ENCODE data around the gene PLXNA2. TPM values are rescaled to one million over a fixed set of nuclear protein-coding genes. Genes with fewer than 3 reads are reported as not detected.
A peak's percentile ranks its signal among the peaks of the same experiment; 100 is the strongest.

The PLXNA2 gene
- total RNA-seq, 1 experiment from 2014 or later = 69.7 TPM

DNA sequence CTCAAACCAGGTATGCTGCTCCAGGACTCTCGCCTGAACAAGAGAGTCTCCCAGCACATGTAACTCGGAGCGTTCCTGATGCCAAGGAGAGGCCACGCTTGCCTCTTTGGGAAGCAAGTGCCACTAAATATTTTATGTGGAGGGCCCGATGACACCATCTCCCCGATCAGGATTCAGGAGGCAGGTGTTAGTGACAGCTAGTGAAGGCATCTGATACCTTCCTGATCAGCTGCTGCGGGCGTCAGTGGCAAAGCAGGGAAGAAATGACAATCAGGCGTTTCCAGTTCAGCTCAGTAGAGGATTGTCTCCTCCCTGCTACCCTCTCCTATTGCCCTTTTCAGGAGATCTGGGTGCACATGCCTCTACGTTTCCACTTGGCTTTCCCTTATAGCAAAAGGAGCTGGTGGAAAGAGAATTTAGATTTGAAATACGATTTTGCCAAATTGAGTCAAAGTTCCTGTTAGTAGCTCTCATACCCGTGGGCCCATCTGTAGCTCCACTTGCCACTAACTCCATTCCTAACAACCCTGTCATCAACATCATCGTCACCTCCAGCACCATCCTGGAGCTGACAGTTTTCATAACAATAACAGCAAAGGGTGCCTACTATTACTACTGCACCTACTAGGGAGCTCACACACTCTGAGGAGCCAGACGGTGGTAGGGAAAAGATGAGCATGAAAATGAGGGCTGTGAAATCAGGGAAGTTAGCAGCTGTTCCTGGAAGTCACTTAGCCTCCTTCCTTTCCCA is 21.6 kb downstream of the PLXNA2 start:
- CTCF ChIA-PET = interaction anchor here (0.6 to 19.3 kb wide), 20 partner anchors 8 to 1455 kb away, joined by 3 to 545 read pairs (median 5); partner anchors contain the start of gene PLXNA2
- Mint-ChIP-seq H3K36me3 (ENCODE audit: insufficient read depth, unreplicated experiment) (no peaks in the 10 kb centered on the region), H3K4me1 (ENCODE audit: insufficient read depth, unreplicated experiment) (peaks cover 43% of the 10 kb centered on the region), H3K4me3 (ENCODE audit: unreplicated experiment) (no peak overlapping the region), H3K27ac (ENCODE audit: low read depth, unreplicated experiment) (peak overlapping the region; percentile 79), H3K27me3 (ENCODE audit: insufficient read depth, unreplicated experiment) (no peaks in the 10 kb centered on the region), H3K9me3 (ENCODE audit: unreplicated experiment) (no peaks in the 10 kb centered on the region)
- no TSS peak for BruUV-seq (replicated peaks)
- intact Hi-C loops (cut with micrococcal nuclease) = no loop called here
- TF ChIP-seq, protein P1, sequence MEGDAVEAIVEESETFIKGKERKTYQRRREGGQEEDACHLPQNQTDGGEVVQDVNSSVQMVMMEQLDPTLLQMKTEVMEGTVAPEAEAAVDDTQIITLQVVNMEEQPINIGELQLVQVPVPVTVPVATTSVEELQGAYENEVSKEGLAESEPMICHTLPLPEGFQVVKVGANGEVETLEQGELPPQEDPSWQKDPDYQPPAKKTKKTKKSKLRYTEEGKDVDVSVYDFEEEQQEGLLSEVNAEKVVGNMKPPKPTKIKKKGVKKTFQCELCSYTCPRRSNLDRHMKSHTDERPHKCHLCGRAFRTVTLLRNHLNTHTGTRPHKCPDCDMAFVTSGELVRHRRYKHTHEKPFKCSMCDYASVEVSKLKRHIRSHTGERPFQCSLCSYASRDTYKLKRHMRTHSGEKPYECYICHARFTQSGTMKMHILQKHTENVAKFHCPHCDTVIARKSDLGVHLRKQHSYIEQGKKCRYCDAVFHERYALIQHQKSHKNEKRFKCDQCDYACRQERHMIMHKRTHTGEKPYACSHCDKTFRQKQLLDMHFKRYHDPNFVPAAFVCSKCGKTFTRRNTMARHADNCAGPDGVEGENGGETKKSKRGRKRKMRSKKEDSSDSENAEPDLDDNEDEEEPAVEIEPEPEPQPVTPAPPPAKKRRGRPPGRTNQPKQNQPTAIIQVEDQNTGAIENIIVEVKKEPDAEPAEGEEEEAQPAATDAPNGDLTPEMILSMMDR (IDR thresholded peaks at IDR 0.05; ENCODE audit: unreplicated experiment) = no peak
- POLR2A ChIA-PET = interaction anchor here (0.6 to 13.2 kb wide), 9 partner anchors 8 to 201 kb away, joined by 3 to 219 read pairs (median 8); partner anchors contain the start of gene PLXNA2
- DNase-seq (ENCODE audit: unreplicated experiment) = no peak

DNA sequence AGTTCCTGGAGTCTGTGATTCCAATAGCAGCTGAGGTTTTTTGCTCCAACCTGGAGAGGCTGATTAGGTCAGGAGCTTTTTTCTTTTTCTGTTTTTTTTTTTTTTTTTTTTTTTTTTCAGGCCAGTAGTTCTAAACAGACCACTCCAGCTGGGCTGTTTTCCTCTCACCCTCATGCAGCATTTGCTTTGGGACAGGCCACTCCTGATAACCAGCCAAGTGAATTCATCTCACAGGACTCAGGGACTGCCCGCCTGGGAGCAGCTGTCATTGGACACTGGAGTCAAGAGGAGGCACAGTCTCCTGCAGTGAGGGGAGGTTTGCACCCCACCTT is 22.9 kb downstream of the PLXNA2 start:
- intact Hi-C loops (cut with micrococcal nuclease) = loop anchor here (1.0 to 2.0 kb wide), 2 partner anchors 16 to 18 kb away; no protein-coding TSS in a partner anchor
- Mint-ChIP-seq H3K36me3 (ENCODE audit: insufficient read depth, unreplicated experiment) (no peaks in the 10 kb centered on the region), H3K27ac (ENCODE audit: low read depth, unreplicated experiment) (peak overlapping the region; percentile 97), H3K4me3 (ENCODE audit: unreplicated experiment) (no peak overlapping the region), H3K27me3 (ENCODE audit: insufficient read depth, unreplicated experiment) (no peaks in the 10 kb centered on the region), H3K9me3 (ENCODE audit: unreplicated experiment) (no peaks in the 10 kb centered on the region), H3K4me1 (ENCODE audit: insufficient read depth, unreplicated experiment) (peaks cover 45% of the 10 kb centered on the region)
- BruUV-seq (replicated peaks) = no TSS peak
- POLR2A ChIA-PET = interaction anchor here (0.6 to 13.2 kb wide), 9 partner anchors 8 to 1585 kb away, joined by 3 to 219 read pairs (median 9); partner anchors contain the start of genes PFKFB2 and PLXNA2
- no peak for DNase-seq (ENCODE audit: unreplicated experiment)
- CTCF ChIA-PET = interaction anchor here (0.6 to 19.3 kb wide), 17 partner anchors 9 to 252 kb away, joined by 3 to 545 read pairs (median 5); partner anchors contain the start of gene PLXNA2
- TF ChIP-seq, protein P1 (IDR thresholded peaks at IDR 0.05; ENCODE audit: unreplicated experiment) = no peak

DNA sequence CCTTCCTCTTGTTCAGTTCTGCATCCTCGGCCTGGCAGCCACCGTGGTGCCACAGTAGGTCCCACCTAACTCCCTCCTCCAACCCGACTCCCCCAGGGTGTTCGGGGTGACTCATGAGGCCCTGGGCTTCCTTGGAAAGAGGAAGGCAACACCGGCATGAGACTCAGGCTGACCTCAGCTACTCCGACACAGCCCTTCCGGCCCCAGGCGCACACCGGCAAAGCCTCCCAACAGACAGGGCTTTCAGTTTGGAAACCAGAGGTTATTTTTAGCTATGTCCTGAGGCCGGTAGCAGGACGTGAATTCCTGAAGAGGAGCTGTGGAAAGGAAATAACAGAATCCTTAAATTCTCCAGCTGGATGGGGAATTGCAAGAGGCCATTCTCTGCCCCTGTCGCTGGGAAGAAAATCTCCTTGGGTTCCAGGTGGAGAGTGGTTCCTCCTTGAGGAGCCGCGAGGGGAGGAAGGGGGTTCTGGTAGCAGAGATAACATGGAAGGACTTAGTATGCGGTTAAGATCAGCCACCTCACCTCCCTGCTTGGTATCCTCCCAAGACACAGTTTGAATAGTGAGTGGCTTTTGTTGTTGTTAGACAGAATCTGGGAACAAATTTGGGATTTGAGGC is 24.4 kb downstream of the PLXNA2 start:
- POLR2A ChIA-PET = interaction anchor here (0.6 to 13.2 kb wide), 23 partner anchors 8 to 1803 kb away, joined by 3 to 219 read pairs (median 4); partner anchors contain the start of genes FCAMR and PLXNA2
- no peaks in the 10 kb centered on the region for H3K36me3 Mint-ChIP-seq (ENCODE audit: insufficient read depth, unreplicated experiment)
- H3K4me3 Mint-ChIP-seq (ENCODE audit: unreplicated experiment) = peak overlapping the region; percentile 57
- TSS peak; percentile 90 for BruUV-seq (replicated peaks)
- intact Hi-C loops (cut with micrococcal nuclease) = loop anchor here (1.0 to 2.0 kb wide), 3 partner anchors 17 to 87 kb away; no protein-coding TSS in a partner anchor
- CTCF ChIA-PET = interaction anchor here (0.6 to 19.3 kb wide), 15 partner anchors 11 to 1432 kb away, joined by 3 to 545 read pairs (median 5); partner anchors contain the start of genes LAMB3 and PLXNA2
- H3K9me3 Mint-ChIP-seq (ENCODE audit: unreplicated experiment) = peaks cover 11% of the 10 kb centered on the region
- peaks cover 60% of the 10 kb centered on the region for H3K4me1 Mint-ChIP-seq (ENCODE audit: insufficient read depth, unreplicated experiment)
- H3K27ac Mint-ChIP-seq (ENCODE audit: low read depth, unreplicated experiment) = peak overlapping the region; percentile 97
- TF ChIP-seq, protein P1 (IDR thresholded peaks at IDR 0.05; ENCODE audit: unreplicated experiment) = no peak
- DNase-seq (ENCODE audit: unreplicated experiment) = peak; percentile 98
- H3K27me3 Mint-ChIP-seq (ENCODE audit: insufficient read depth, unreplicated experiment) = no peaks in the 10 kb centered on the region
